Tibial artery (tissue), 4 donors: ENCODE results near the gene WDR93.

Source experiments
- DNase-seq, 2 donors: peaks; one replicate each; pipeline ENCODE4 v3.0.0-alpha.2; 2019
- H3K27ac ChIP-seq, 2 donors: fragments of 200-600 bp; sonication (generic) in 1 of 2; 1 replicate in 1 of 2; 2 replicates in 1 of 2; pipeline ENCODE4 v1.5.1; 2018 to 2019; ENCODE audit warnings: mild to moderate bottlenecking in 1 of 2
- H3K27me3 ChIP-seq, 2 donors: fragments of 200-600 bp; sonication (generic) in 1 of 2; one replicate each; pipeline versions ENCODE4 v1.5.1 to v1.6.0; 2016 to 2019
- H3K36me3 ChIP-seq, 3 donors: fragments of 200-600 bp; sonication (generic) in 2 of 3; one replicate each; pipeline ENCODE4 v1.5.1; 2016 to 2019; ENCODE audit warnings: mild to moderate bottlenecking in 2 of 3
- H3K4me1 ChIP-seq, 4 donors: fragments of 200-600 bp; sonication (generic) in 2 of 4; 1 replicate in 3 of 4; 2 replicates in 1 of 4; pipeline ENCODE4 v1.5.1; 2016 to 2019
- H3K4me3 ChIP-seq, 2 donors: fragments of 200-600 bp; sonication (generic) in 1 of 2; 1 replicate in 1 of 2; 2 replicates in 1 of 2; pipeline ENCODE4 v1.5.1; 2018 to 2019; ENCODE audit warnings: mild to moderate bottlenecking in 2 of 2
- H3K9me3 ChIP-seq, 3 donors: fragments of 200-600 bp; sonication (generic) in 1 of 3; one replicate each; pipeline ENCODE4 v1.5.1; 2016 to 2019
- CTCF ChIP-seq, 2 experiments: fragments of 200-600 bp in 1 of 2; fragments of 450-650 bp in 1 of 2; IDR thresholded peaks; one replicate each; pipeline ENCODE4 v1.5.1; 2017 to 2019; ENCODE audit warnings: antibody characterized with exemption in 2 of 2, mild to moderate bottlenecking in 1 of 2, moderate library complexity in 1 of 2
- intact Hi-C: fragments of 100-400 bp; cut with DNase I; formaldehyde crosslinking; loops from one replicate; pipeline ENCODE4 v1.15.0; 2023; ENCODE audit warnings: low total_unique reads

Gene WDR93

GRCh38 chr15:89724621-89725020, 34.0 kb downstream of the WDR93 start:
- no peak for TF ChIP-seq CTCF (IDR thresholded peaks at IDR 0.05)
- H3K27me3 ChIP-seq, result no peaks in the 10 kb centered on the region
- no peak overlapping the region for H3K4me3 ChIP-seq
- H3K9me3 ChIP-seq, result peaks cover 0 to 8% (median 0%) of the 10 kb centered on the region in 3 donors
- intact Hi-C loops, result no loop called here
- no peak overlapping the region for H3K27ac ChIP-seq
- no peak for DNase-seq
- no peaks in the 10 kb centered on the region for H3K4me1 ChIP-seq
- no peaks in the 10 kb centered on the region for H3K36me3 ChIP-seq

- Histone ChIP-seq H3K4me3 (no peak overlapping the region), H3K9me3 (peaks cover 0 to 8% (median 0%) of the 10 kb centered on the region in 3 donors), H3K36me3 (no peaks in the 10 kb centered on the region), H3K4me1 (no peaks in the 10 kb centered on the region), H3K27me3 (no peaks in the 10 kb centered on the region), H3K27ac (no peak overlapping the region)
- no peak for TF ChIP-seq CTCF (IDR thresholded peaks at IDR 0.05)
- no peak for DNase-seq
- intact Hi-C loops, result no loop called here
These were observed 34.5 kb downstream of the WDR93 start for GRCh38 chr15:89725064-89725463.

GRCh38 chr15:89728254-89728653, 37.6 kb downstream of the WDR93 start:
- no peak for DNase-seq
- Histone ChIP-seq H3K9me3 (peaks cover 0 to 8% (median 0%) of the 10 kb centered on the region in 3 donors), H3K4me3 (no peak overlapping the region), H3K4me1 (no peaks in the 10 kb centered on the region), H3K27me3 (no peaks in the 10 kb centered on the region), H3K36me3 (no peaks in the 10 kb centered on the region), H3K27ac (no peak overlapping the region)
- TF ChIP-seq CTCF (IDR thresholded peaks at IDR 0.05), result no peak
- intact Hi-C loops, result no loop called here

- no peak for TF ChIP-seq CTCF (IDR thresholded peaks at IDR 0.05)
- intact Hi-C loops, result no loop called here
- H3K4me3 ChIP-seq, result no peak overlapping the region
- H3K27me3 ChIP-seq, result peaks cover 0 to 3% of the 10 kb centered on the region in 2 donors
- no peak overlapping the region for H3K27ac ChIP-seq
- no peaks in the 10 kb centered on the region for H3K36me3 ChIP-seq
- H3K4me1 ChIP-seq, result no peaks in the 10 kb centered on the region
- DNase-seq, result no peak
- H3K9me3 ChIP-seq, result no peaks in the 10 kb centered on the region
These were observed 40.7 kb downstream of the WDR93 start for GRCh38 chr15:89731275-89731674.

- no peaks in the 10 kb centered on the region for H3K4me1 ChIP-seq
- no peak overlapping the region for H3K4me3 ChIP-seq
- intact Hi-C loops, result no loop called here
- peaks cover 0 to 3% of the 10 kb centered on the region in 2 donors for H3K27me3 ChIP-seq
- no peaks in the 10 kb centered on the region for H3K9me3 ChIP-seq
- H3K36me3 ChIP-seq, result no peaks in the 10 kb centered on the region
- no peak overlapping the region for H3K27ac ChIP-seq
- no peak for TF ChIP-seq CTCF (IDR thresholded peaks at IDR 0.05)
- DNase-seq, result no peak
These were observed 42.0 kb downstream of the WDR93 start for GRCh38 chr15:89732451-89733172.
